IPS DF 19.7 (cell line): ENCODE results near the gene P3R3URF.

ENCODE experiments used
- DNase-seq: peaks from one replicate; pipeline ENCODE4 v3.0.0-alpha.2; 2013; ENCODE audit warnings: low read depth, low spot score

P3R3URF gene

GRCh38 chr1:46172321-46172720, 4.0 kb downstream of the P3R3URF start:
- DNase-seq: no peak

DNA sequence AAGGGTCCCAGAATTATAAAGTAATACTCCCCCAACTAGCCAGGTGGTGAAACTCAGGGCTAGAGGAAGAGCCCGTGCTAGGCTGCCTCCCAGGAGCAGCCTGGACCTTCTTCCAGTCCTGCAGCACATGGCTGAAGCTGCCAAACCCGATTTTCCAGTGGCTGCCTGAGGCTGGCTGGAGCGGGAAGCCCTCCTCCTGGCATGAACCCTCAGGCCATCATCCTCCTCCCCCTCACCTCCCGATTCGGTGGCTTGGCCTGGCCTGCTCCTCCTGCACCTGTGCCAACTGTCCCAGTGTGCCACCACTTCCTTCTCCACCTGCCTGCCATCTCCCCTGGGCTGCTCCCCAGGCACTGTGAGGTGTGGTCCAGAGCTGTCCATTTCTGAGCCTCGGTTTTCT, 4.4 kb downstream of the P3R3URF start:
- no peak for DNase-seq

DNA sequence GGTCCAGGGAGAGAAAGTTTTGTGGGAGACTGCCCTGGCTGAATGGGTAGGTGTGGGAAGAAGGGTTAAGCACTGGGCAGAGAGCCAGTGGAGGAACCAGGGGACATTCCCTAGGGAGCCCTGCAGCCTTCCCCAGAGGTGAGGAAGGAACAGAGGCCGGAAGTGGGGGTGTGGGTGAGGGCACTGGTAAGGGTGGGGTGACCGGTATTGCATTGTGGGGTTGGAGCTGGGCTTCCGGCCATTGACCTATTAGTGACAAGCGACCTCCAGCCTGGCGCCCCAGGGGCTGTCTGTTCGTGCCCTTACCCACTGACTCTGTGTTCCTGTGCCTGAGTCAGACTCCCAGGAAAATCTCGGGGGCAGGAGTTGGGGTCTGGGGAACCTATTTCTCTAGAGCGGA, 4.9 kb downstream of the P3R3URF start:
- no peak for DNase-seq

DNA sequence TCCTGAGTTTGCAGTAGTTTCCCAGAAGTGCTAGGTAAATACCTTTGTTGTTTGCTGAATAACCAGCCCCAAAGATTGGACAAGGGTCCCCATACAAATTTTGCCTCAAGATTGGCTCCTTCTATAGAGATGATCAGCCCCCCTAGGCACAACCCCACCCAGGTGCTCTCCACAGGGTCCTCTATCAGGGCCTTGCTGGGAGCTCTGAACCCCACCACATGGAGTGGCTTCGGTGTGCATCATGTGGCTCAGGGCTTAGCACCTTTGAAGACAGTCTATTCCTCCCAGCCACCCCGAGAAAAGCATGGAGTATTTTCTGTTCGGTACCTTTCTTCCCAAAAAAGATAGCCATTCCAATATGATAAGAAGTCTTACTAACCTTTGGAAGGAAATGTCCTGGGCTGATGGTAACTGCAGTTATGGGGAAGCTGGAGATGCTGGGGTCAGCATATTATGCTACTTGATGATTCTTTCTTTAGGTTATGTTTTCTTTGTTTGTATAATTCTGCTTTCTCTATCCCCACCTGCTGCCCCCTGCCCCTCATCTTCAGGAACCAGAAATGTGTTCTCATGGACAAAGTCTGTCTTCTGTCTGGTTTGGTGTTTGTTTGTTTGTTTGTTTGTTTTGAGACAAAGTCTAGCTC, 6.4 kb downstream of the P3R3URF start:
- DNase-seq: no peak

GRCh38 chr1:46168477-46168876, 7.8 kb downstream of the P3R3URF start:
- no peak for DNase-seq

DNA sequence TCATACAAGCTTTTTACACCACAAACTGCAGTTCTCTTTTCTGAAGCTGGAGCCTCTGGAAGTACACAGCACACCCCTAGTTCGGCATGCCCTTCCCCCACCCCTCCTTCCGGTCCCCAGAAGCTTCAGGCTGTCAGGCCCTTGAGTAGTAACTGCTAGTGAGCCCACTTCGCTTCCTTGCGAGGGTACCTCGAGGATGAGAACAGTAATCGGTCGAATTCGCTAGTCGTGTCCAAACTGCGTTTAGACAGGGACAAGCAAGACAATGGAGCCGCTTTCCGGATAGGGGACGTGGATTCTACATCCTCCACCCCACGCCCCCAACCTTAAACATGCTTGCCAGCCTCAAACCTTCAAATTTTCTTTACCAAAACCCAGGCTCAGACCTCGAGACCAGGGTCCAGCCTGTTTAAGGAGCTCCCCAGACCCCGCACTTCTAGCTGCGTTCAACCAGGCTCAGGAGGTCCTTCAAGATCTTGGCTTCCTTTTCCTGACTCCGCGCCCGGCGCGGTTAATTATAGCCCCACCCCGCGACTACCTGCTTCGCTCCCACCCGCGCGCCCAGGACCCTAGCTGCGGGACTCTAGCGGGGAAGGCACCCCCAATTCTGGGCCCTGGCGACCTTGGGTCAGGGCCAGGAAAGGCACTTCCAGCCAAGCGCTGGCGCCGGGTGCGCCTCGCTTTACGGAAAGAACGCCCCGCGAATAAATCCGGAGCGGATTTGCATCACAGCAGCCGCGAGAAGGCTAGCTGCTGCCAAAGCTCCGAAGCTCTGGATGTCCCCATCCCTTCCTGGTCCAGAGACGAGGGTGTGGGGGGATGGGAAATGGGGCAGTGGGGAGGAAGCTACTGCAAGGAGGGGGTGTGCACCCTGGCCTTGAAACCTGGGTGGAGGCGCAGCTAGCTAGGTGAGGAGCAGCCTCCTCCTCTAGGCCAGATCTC, 9.5 kb downstream of the P3R3URF start:
- no peak for DNase-seq

GRCh38 chr1:46160212-46160611, 16.1 kb downstream of the P3R3URF start:
- no peak for DNase-seq

DNA sequence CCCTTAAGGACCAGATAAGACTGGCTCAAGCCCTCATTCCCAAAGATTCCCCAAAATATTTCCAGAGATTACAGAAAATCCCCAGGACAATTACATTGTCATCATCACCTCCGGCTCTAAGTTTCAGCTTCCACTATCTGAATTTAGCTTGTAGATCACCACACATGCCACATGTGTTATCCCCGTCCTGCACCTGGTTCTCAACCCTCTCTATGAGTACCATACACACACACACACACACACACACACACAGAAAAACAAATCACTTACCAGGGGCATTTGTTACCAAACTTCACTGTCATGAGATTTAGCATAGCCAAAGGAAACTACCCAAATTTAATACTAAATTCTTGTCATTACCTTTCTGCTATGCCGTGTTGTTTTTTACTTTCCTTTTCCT, 16.8 kb downstream of the P3R3URF start:
- DNase-seq: no peak

DNA sequence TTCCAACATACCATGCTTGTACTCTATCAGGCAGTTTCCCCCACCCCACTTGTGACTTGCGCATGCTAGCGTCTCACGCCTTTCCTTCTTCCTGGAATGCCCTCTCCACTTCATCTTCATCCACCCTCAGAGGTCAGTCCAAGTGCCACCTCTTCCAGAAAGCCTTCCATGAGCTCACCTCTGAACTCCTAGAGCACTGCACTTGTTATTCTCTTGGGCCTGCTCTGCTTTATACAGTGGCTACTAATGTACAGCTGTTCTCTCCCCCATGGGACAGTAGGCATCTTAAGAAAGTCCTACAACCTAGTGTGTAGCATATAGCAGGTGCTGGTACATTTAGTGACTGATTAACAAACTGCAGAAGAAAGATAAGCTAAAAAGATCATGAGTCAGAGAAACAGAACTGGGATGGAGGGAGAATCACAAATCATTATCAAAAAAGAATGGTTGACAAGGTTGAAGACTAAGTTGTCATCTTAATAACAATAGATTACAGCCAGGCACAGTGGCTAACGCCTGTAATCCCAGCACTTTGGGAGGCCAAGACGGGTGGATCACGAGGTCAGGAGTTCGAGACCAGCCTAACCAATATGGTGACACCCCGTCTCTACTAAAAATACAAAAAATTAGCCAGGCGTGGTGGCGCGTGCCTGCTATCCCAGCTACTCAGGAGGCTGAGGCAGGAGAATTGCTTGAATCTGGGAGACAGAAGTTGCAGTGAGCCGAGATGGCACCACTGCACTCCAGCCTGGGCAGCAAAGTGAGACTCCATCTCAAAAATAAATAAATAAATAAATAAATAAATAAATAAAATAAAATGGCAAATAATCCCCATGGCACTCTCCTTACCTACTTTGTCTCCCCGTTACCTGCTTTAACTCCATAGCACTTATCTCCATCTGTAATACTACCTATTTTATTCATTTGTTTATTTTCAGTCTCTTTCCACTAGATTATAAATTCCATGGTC, 17.7 kb downstream of the P3R3URF start:
- no peak for DNase-seq

- DNase-seq: no peak
Observed at GRCh38 chr1:46157916-46158311, 18.4 kb downstream of the P3R3URF start.

DNA sequence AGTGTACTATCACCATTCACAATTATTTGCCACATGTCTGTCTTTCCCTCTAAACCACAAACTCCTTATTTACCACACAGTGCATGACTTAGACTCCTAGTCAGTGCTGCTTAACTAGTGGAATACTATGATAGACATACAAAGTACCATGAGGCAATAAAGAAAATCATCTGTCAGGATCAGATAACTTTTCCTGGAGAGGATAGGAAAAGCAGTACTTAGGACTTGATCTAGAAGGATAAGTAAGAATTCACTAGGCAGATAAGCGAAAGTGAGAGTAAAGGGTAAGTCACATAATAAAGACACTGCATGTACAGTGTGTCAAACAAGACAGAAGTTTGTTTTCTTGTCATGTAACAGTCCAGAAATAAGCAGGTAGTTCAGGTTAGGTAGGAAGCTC, 22.6 kb downstream of the P3R3URF start:
- DNase-seq: no peak

DNA sequence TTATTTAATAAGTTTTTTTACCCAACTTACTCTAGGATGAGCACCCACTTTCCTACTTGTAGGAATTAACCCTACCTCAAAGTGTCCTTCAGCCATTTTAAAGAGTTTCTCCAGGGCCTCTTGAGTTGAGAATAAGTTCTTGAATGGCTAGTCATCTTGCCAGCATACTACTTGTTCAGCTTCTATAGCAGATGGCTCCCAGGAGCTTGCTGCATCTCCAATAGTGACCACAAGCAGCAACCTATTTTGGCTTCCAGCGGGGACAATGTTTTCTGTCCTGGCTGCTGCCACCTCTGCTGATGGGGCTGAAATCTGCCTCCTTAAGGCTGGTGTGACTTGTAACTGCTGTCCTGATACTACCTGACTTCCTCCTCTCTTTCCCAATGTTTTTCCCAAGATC, 23.1 kb downstream of the P3R3URF start:
- DNase-seq: no peak

- no peak for DNase-seq
Observed at GRCh38 chr1:46152016-46152415, 24.3 kb downstream of the P3R3URF start.

DNA sequence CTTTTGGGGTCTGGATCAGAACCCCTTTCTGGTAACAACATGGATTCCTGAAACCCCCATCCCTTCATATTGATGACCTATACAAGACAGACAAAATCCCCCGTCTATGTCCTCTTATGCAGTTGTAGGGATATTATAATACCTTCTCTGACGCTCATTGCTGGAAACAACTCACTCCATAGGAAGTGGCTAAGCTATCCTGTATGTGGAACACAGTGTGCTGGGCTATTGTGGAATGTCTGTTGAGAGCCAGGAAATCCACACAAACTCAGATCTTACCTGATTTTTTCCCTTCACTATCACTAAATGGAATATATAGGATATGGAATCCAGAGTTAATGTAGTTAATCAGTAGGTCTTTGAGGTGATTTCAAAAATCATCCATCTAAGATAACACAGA, 26.2 kb downstream of the P3R3URF start:
- no peak for DNase-seq

DNA sequence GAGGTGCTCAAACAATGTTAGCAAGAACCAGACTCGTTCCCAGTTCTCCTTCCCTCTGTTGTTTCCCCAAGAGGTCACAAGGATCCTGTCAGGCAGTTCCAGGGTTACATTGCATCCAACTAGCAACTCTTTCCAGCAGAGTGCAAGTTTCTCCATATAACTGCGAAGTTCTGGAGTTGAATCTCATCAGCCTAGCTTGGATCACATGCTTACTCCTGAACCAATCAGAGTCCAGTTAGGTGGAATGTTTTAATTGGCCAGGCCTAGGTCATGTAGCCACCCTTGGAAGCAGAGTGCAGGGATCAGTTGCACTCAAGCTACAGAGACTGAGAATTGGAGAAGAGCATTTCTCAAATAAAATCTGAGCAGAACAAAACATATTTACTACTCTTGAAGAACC, 28.0 kb downstream of the P3R3URF start:
- DNase-seq: no peak

- no peak for DNase-seq
Observed at GRCh38 chr1:46137916-46138315, 38.4 kb downstream of the P3R3URF start.

GRCh38 chr1:46136711-46137110, 39.6 kb downstream of the P3R3URF start:
- no peak for DNase-seq

DNA sequence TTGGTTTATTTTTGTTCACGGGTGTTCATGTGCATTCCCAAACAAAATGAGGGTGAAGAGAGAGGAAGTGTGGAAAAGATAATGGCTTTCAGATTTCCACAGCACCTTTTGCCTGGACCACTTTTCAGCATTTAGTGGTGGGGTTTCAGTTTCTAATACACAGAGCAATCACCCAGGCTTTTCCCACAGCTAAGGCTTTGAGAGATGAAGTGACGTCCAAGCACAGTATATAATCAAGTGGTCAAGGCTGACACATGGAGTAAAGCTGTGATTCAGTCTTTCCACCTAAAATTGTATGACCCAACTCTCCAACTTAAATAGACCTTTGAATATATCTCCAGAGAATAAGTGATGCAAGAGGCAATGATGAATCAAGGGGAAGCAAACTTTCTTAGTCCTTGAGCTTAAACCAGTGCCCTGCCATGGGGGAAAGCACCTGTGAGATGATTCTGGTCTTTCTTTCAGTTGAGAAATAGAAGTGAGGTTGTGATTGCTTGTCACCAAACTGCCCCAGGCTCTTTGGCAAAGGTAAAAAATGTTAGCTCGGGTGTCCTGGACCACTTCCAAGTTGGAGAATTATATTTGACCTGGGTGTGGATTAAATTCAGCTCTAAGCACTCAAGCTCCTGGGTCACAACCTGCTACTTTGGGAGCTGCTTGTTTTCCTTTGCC, 41.5 kb downstream of the P3R3URF start:
- DNase-seq: no peak

DNA sequence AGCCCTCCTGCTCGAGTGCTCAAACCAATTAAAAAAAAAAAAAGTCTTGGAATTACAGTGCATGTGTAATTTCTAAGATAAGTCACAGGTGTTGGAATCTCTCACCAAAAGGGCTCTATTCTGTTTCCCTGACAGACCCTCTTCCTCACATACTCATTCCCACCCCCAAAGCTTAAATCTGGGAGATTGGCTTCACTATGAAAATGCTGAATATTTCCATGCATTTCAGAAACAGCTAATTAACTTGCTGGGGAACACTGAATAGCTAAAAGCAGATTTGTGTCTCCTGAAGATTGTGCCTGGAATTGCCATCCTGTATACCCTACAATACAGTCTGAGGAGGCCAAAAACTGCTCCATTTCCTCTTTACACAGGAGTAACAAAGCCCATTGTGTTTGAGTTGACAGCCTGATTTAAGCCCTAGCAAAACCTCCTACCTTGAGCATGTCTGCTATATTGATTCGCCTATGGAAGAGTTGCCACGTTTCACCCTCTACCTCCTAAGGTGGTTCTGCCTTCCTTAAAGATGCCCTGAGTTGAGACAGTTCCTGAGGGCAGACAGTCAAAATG, 42.4 kb downstream of the P3R3URF start:
- no peak for DNase-seq

- DNase-seq: no peak
Observed at GRCh38 chr1:46133181-46133658, 43.1 kb downstream of the P3R3URF start.
